GM12872 (cell line): ENCODE results near the gene WFDC5.

Experiments
- TF ChIP-seq, protein P1 (sequence below): IDR thresholded peaks from 3 replicates; pipeline ENCODE4 v1.5.1; 2011; ENCODE audit warnings: low read depth, mild to moderate bottlenecking, low read length, moderate library complexity; ENCODE audit not compliant: insufficient read depth

WFDC5 gene

DNA sequence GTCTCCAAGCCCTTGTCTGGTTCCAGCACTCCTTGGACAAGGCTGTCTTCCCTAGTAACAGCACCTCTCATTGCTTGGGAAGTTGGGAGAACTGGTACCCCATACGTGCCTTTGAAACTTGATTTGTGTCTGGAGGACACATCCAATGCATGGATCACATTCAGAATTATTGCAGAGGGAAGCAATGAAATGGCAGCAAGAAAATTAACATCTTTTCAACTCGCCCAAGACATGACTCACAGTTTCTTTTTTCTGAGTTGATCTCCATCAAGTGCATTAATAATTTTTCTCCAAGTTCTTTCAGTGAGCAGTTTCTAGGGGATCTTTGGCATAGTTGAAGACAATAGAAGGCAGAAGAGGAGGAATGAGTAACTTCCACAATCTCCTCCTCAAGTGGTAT, 37.4 kb upstream of the WFDC5 start:
- TF ChIP-seq, protein P1, sequence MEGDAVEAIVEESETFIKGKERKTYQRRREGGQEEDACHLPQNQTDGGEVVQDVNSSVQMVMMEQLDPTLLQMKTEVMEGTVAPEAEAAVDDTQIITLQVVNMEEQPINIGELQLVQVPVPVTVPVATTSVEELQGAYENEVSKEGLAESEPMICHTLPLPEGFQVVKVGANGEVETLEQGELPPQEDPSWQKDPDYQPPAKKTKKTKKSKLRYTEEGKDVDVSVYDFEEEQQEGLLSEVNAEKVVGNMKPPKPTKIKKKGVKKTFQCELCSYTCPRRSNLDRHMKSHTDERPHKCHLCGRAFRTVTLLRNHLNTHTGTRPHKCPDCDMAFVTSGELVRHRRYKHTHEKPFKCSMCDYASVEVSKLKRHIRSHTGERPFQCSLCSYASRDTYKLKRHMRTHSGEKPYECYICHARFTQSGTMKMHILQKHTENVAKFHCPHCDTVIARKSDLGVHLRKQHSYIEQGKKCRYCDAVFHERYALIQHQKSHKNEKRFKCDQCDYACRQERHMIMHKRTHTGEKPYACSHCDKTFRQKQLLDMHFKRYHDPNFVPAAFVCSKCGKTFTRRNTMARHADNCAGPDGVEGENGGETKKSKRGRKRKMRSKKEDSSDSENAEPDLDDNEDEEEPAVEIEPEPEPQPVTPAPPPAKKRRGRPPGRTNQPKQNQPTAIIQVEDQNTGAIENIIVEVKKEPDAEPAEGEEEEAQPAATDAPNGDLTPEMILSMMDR: no peak

DNA sequence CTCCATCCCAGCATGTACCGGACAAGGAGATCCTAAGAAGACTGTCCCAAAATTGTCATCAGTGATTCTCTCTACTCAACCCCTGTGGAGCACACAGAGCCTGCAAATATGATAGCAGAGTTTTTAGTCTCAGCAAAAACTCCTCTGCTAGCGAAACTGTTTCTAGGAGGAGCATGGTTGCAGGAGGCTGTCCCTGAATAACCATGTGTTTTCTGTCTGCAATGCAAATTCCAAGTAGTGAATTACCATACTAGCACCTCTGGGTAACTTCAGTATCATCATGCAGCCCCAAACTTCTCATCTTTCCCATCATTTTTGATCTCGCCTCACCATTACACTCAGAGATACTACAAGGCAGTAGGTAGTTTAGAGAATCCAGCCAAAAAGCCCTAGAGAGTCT, 34.1 kb upstream of the WFDC5 start:
- TF ChIP-seq, protein P1: no peak

DNA sequence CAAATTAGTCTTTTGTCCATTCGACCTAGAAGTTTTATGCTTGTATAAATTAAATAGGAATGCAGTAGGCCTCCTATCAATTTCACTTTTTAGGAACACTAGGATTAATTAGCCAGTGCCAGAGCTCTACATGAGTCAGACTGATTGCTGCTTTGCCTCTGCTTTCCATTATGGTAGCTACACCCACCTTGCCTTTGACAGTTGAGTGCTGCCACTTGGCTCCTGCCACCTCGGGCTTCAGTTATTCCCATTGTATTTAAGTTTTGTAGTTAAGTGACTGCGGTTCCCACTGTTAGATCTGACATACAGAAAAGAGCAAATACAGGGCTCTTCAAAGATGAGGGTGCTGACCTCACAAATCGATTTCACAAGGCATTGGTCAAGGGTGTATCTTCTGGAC, 25.9 kb upstream of the WFDC5 start:
- TF ChIP-seq, protein P1: no peak

DNA sequence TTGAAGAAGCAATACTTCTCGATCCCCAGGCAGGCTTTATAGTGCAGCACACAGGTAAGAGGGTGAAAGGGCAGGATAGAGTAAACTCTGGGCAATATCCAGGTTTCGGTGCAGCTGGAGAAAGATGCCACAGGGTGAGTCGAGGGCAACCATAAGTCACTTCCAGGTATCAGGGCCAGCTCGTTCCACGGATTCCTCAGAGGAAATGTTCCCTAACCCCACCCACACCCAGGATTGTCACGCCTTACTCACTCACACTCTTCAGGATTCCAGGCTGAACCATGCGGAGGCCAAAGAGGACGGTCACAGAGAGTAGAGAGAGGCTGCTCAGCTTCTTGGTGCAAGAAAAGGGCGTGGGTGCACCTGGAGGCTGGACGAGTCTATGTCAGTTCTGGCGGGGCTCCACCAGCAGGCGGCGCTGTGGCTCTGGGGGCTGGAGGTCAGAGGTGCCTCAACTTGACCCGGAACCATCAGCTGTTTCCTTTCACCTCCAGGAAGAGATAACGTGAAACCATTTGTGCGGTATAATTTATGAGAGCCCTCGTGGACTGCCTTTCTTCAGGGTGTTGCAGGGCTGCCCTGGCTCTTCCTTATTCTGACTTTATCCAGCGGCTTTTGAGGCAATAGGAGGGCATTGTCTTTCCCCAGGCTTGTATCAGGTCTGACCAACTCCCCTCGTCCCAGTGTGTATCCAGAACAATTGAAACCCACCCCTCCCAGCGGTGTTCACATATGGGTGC, 23.8 kb upstream of the WFDC5 start:
- TF ChIP-seq, protein P1: peak; percentile 95

DNA sequence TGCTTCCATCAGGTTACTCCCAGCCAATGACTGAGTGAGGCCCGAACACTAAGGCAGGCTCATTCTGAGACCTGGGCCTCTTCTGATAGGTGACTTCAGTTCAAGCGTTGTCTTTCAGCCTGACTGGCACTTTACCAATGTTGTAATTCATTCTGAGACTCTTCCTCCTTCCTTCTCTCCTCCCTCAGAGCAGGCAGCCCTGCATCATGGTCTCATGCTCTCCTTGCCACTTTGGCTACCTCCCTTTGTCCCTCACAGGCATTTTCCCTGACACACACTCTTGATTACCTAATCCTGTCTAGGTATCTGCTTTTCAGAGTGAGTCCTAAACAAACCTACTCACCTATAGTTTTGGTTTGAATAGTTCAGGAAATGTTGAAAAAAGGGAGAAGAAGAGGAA, 21.9 kb upstream of the WFDC5 start:
- TF ChIP-seq, protein P1: no peak

DNA sequence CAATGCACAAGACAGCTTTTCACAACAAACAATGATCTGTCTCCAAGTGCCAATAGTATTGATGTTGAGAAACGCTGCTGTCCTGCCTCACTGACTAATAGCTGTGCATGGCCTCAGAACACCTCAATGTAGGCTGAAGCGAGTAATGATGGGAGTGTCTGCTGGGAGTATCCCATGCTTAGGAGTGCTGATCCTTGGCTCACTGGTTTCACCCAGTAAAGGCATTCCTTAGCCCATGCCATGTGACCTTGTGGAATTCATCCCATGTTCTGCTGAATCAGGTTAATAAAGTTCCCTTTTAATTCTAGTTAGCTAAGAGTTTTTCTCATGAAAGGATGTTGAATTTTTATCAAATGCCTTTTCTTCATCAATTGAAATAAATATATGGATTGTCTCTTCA, 13.1 kb upstream of the WFDC5 start:
- TF ChIP-seq, protein P1: no peak

DNA sequence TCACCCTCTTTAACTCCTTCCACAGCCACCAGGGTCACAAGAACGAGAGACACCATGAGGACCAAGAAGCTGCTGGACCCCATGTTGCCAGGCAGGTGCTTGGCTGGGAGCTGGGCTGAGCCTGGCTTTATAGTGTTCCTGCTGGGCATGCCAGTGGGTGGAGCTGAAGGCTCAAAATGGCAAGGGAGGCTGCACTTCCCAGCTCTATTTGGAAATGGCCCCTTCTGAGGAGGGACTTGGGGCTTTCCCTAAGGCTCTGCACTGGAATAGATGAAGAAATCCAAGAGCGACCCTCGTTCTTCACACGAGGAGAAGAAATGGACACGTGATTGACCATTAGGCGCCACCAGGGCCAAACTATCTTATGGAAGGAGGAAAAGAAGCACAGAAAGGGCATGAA, 9.4 kb upstream of the WFDC5 start, which contains the start of gene WFDC12:
TSS of gene WFDC12 (minus strand) at position 101 of the 400 bp plus-strand sequence. CDS start at position 83, 18 bp downstream.
- TF ChIP-seq, protein P1: no peak

DNA sequence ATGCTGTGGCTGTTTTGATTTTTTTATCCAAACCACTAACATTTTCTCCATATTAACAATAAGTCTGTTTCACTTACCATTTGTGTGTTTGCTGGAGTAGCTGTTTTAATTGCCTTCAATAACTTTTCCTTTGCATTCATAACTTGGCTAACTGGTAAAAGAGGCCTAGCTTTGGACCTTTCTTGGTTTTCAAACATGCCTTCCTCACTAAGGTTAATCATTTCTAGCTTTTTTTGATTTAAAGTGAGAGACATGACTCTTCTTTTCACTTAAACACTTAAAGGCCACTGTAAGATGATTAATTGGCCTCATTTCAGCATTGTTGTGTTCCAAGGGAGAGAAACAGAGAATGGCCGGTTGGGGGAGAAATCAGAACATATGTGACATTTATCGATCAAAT, 6.4 kb upstream of the WFDC5 start:
- TF ChIP-seq, protein P1: no peak
